ENCODE data around the gene RAPGEFL1.

The RAPGEFL1 gene

GRCh38 chr17:40158438-40159013 is 18.7 kb upstream of the RAPGEFL1 start:
- in situ Hi-C loops (cut with MboI; ENCODE audit: low sequenced_read_pairs, unreplicated experiment): no loop called here
- TF ChIP-seq CTCF (IDR thresholded peaks at IDR 0.05; ENCODE audit: borderline replicate concordance, control extremely low read depth, extremely low read depth, insufficient read depth, missing control alignments): no peak
- DNase-seq (ENCODE audit: low spot score): no peak

GRCh38 chr17:40159456-40159855 is 17.8 kb upstream of the RAPGEFL1 start:
- in situ Hi-C loops (cut with MboI; ENCODE audit: low sequenced_read_pairs, unreplicated experiment): no loop called here
- no peak for TF ChIP-seq CTCF (IDR thresholded peaks at IDR 0.05; ENCODE audit: borderline replicate concordance, control extremely low read depth, extremely low read depth, insufficient read depth, missing control alignments)

GRCh38 chr17:40167685-40168261 is 9.5 kb upstream of the RAPGEFL1 start:
- in situ Hi-C loops (cut with MboI; ENCODE audit: low sequenced_read_pairs, unreplicated experiment): no loop called here
- DNase-seq (ENCODE audit: low spot score): no peak
- TF ChIP-seq CTCF (IDR thresholded peaks at IDR 0.05; ENCODE audit: borderline replicate concordance, control extremely low read depth, extremely low read depth, insufficient read depth, missing control alignments): no peak

More at GRCh38 chr17:40159456-40159855, 17.8 kb upstream of the RAPGEFL1 start:
- no peak for DNase-seq (ENCODE audit: low spot score)

- peak; percentile 48 for TF ChIP-seq CTCF (IDR thresholded peaks at IDR 0.05; ENCODE audit: borderline replicate concordance, control extremely low read depth, extremely low read depth, insufficient read depth, missing control alignments)
- in situ Hi-C loops (cut with MboI; ENCODE audit: low sequenced_read_pairs, unreplicated experiment): no loop called here
- peak; percentile 71 for DNase-seq (ENCODE audit: low spot score)
Observed at GRCh38 chr17:40168262-40168832, 8.9 kb upstream of the RAPGEFL1 start.

- TF ChIP-seq CTCF (IDR thresholded peaks at IDR 0.05; ENCODE audit: borderline replicate concordance, control extremely low read depth, extremely low read depth, insufficient read depth, missing control alignments): no peak
- in situ Hi-C loops (cut with MboI; ENCODE audit: low sequenced_read_pairs, unreplicated experiment): no loop called here
Observed at GRCh38 chr17:40170325-40170724, 6.9 kb upstream of the RAPGEFL1 start.

GRCh38 chr17:40171750-40172149 is 5.5 kb upstream of the RAPGEFL1 start:
- no peak for TF ChIP-seq CTCF (IDR thresholded peaks at IDR 0.05; ENCODE audit: borderline replicate concordance, control extremely low read depth, extremely low read depth, insufficient read depth, missing control alignments)
- no peak for DNase-seq (ENCODE audit: low spot score)
- in situ Hi-C loops (cut with MboI; ENCODE audit: low sequenced_read_pairs, unreplicated experiment): no loop called here

More at GRCh38 chr17:40170325-40170724, 6.9 kb upstream of the RAPGEFL1 start:
- no peak for DNase-seq (ENCODE audit: low spot score)

All from GM13976 (cell line).